ENCODE data around the gene IL24.
"Not testable (repeated sequence)": the region's sequence is repeated elsewhere in the genome, so short reads cannot be mapped to it uniquely, and the experiment has no call there.

The IL24 gene

DNA sequence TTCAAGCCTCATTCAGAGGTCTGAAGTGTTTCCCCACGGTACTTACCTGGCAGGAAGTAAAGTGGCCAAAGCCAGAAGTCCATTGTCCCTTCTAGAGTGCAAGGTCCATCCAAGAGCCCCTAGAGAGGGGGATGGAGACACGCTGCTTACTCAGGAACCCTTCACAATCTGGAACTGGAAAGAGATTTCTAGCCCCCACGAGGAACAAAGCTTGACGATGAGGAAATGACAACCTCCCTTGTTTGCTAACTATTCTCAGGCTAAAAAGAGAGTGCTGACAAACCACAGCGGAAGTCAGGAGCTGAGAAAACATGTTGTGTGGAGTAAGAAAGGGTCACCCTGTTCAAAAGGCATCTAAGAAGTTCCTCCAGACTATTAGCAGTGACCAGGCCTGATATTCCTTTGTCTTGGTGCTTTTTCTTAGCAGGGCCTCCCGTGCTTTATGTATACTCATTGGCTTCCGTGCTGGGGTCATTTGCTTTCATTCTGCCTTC, 24.6 kb downstream of the IL24 start, which contains the start of gene FCMR:
Gene FCMR, minus strand, starts transcription at position 170 of the 494 bp plus-strand sequence. Its CDS starts 87 bp downstream, at position 83.
- Histone ChIP-seq H3K9ac (ENCODE audit: low read length) (no peak within 1 kb of the TSS), H3K4me3 (ENCODE audit: low read length) (no peak within 1 kb of the TSS), H3K36me3 (ENCODE audit: control insufficient read depth, insufficient read depth, low read length, severe bottlenecking) (no peaks in the 10 kb centered on the region), H3K27me3 (replicated peaks; ENCODE audit: control insufficient read depth, insufficient read depth, low read length) (peaks cover 12% of the 10 kb centered on the region), H3K4me1 (ENCODE audit: control insufficient read depth, insufficient read depth, low read length) (no peaks in the 10 kb centered on the region), H3K9me3 (ENCODE audit: control insufficient read depth, low read length) (no peaks in the 10 kb centered on the region)
- DNase-seq (ENCODE audit: low read depth) = no peak

DNA sequence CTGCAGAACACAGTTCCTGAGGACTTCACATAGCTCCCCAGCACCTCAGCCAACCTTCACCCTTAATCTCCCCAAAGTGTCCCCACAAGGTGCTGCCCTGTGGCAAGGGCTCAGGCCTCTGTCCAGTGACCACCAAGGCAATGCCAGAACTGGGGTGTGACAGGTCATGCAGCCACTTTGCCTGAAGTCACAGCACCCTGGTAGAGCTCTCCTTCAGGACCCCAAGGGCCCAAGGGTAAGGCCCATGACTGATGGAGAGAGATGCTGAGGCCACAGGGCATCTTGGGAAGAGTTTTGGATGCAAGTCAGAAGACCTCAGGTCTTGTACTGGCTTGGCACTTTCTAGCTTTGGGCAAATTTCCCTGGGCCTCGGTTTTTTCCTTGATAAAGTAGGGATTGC, 25.3 kb downstream of the IL24 start:
- Histone ChIP-seq H3K9me3 (ENCODE audit: control insufficient read depth, low read length) (no peaks in the 10 kb centered on the region), H3K9ac (ENCODE audit: low read length) (no peak overlapping the region), H3K4me1 (ENCODE audit: control insufficient read depth, insufficient read depth, low read length) (no peaks in the 10 kb centered on the region), H3K4me3 (ENCODE audit: low read length) (no peak overlapping the region), H3K27me3 (replicated peaks; ENCODE audit: control insufficient read depth, insufficient read depth, low read length) (peaks cover 12% of the 10 kb centered on the region), H3K36me3 (ENCODE audit: control insufficient read depth, insufficient read depth, low read length, severe bottlenecking) (no peaks in the 10 kb centered on the region)
- no peak for DNase-seq (ENCODE audit: low read depth)

GRCh38 chr1:206923009-206923960, 26.0 kb downstream of the IL24 start:
- H3K9ac ChIP-seq (ENCODE audit: low read length) = no peak overlapping the region
- no peaks in the 10 kb centered on the region for H3K36me3 ChIP-seq (ENCODE audit: control insufficient read depth, insufficient read depth, low read length, severe bottlenecking)
- DNase-seq (ENCODE audit: low read depth) = no peak
- peaks cover 9% of the 10 kb centered on the region for H3K27me3 ChIP-seq (replicated peaks; ENCODE audit: control insufficient read depth, insufficient read depth, low read length)
- no peaks in the 10 kb centered on the region for H3K9me3 ChIP-seq (ENCODE audit: control insufficient read depth, low read length)
- no peaks in the 10 kb centered on the region for H3K4me1 ChIP-seq (ENCODE audit: control insufficient read depth, insufficient read depth, low read length)
- H3K4me3 ChIP-seq (ENCODE audit: low read length) = no peak overlapping the region

DNA sequence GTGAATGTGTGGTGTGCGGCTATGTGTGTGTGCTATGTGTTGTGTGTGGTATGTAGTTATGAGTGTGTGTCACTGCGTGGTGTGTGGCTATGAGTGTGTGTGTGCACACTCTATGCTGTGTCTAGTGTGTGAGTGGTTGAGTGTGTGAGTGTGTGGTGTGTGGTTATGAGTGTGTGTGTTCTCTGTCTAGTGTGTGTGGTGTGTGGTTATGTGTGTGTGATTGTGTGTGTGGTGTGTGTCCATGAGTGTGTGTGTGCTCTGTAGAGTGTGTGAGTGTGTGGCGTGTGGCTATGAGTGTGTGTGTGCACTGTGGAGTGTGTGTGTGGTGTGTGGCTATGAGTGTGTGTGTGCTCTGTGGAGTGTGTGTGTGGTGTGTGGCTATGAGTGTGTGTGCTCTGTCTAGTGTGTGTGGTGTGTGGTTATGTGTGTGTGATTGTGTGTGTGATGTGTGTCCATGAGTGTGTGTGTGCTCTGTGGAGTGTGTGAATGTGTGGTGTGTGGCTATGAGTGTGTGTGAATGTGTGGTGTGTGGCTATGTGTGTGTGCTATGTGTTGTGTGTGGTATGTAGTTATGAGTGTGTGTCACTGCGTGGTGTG, 26.8 kb downstream of the IL24 start:
- not testable (repeated sequence) for H3K4me1 ChIP-seq (ENCODE audit: control insufficient read depth, insufficient read depth, low read length); H3K4me3 ChIP-seq (ENCODE audit: low read length); H3K27me3 ChIP-seq (replicated peaks; ENCODE audit: control insufficient read depth, insufficient read depth, low read length); H3K9me3 ChIP-seq (ENCODE audit: control insufficient read depth, low read length); H3K36me3 ChIP-seq (ENCODE audit: control insufficient read depth, insufficient read depth, low read length, severe bottlenecking); DNase-seq (ENCODE audit: low read depth); H3K9ac ChIP-seq (ENCODE audit: low read length)

DNA sequence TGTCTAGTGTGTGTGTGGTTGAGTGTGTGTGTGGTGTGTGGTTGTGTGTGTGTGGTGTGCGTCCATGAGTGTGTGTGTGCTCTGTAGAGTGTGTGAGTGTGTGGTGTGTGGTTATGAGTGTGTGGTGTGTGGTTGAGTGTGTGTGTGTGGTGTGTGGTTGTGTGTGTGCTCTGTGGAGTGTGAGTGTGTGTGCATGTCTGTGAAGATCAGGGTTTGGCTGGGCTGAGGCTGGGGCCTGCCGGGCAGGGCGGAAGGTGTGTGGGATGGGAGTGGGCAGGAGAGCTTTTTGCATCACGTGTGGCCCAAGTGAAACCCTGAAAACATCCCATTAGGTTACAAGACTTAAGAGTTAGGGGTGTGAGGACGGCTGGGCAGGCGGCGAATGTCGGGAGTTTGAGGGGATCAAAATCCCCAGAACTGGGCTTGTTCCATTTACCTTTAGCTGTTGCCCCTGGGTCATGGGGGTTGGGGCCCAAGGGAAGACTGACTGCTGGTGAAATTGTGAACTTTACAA, 27.4 kb downstream of the IL24 start:
- no peak overlapping the region for H3K4me3 ChIP-seq (ENCODE audit: low read length)
- DNase-seq (ENCODE audit: low read depth) = no peak
- H3K27me3 ChIP-seq (replicated peaks; ENCODE audit: control insufficient read depth, insufficient read depth, low read length) = peaks cover 9% of the 10 kb centered on the region
- H3K9me3 ChIP-seq (ENCODE audit: control insufficient read depth, low read length) = no peaks in the 10 kb centered on the region
- H3K36me3 ChIP-seq (ENCODE audit: control insufficient read depth, insufficient read depth, low read length, severe bottlenecking) = no peaks in the 10 kb centered on the region
- no peaks in the 10 kb centered on the region for H3K4me1 ChIP-seq (ENCODE audit: control insufficient read depth, insufficient read depth, low read length)
- H3K9ac ChIP-seq (ENCODE audit: low read length) = no peak overlapping the region

- no peak for DNase-seq (ENCODE audit: low read depth)
- Histone ChIP-seq H3K27me3 (replicated peaks; ENCODE audit: control insufficient read depth, insufficient read depth, low read length) (peaks cover 9% of the 10 kb centered on the region), H3K4me3 (ENCODE audit: low read length) (no peak overlapping the region), H3K9me3 (ENCODE audit: control insufficient read depth, low read length) (no peaks in the 10 kb centered on the region), H3K36me3 (ENCODE audit: control insufficient read depth, insufficient read depth, low read length, severe bottlenecking) (no peaks in the 10 kb centered on the region), H3K4me1 (ENCODE audit: control insufficient read depth, insufficient read depth, low read length) (no peaks in the 10 kb centered on the region), H3K9ac (ENCODE audit: low read length) (no peak overlapping the region)
Observed at GRCh38 chr1:206925106-206925736, 28.0 kb downstream of the IL24 start.

- DNase-seq (ENCODE audit: low read depth) = no peak
- no peaks in the 10 kb centered on the region for H3K36me3 ChIP-seq (ENCODE audit: control insufficient read depth, insufficient read depth, low read length, severe bottlenecking)
- no peaks in the 10 kb centered on the region for H3K9me3 ChIP-seq (ENCODE audit: control insufficient read depth, low read length)
- H3K4me1 ChIP-seq (ENCODE audit: control insufficient read depth, insufficient read depth, low read length) = no peaks in the 10 kb centered on the region
- H3K27me3 ChIP-seq (replicated peaks; ENCODE audit: control insufficient read depth, insufficient read depth, low read length) = peaks cover 15% of the 10 kb centered on the region
- no peak overlapping the region for H3K9ac ChIP-seq (ENCODE audit: low read length)
- no peak overlapping the region for H3K4me3 ChIP-seq (ENCODE audit: low read length)
Observed at GRCh38 chr1:206926286-206926685, 29.0 kb downstream of the IL24 start.

DNA sequence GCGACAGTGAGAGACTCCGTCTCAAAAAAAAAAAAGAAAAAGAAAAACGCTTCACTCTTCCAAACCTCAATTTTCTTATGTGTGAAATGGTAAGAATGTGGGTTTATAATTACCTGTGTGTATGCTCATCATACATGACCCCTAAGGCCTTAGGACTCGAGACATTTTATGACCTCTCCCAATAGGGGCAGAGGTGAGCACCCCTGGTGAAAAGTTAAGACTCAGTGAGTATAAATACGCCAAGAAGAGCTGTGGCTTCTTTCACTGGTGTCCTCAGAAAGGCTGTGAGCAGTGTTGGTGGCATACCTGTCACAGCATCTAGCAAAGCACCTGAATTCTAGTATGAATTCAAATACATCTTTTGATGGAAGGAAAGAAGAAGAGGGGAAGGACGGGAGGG, 32.3 kb downstream of the IL24 start:
- Histone ChIP-seq H3K9me3 (ENCODE audit: control insufficient read depth, low read length) (no peaks in the 10 kb centered on the region), H3K4me1 (ENCODE audit: control insufficient read depth, insufficient read depth, low read length) (no peaks in the 10 kb centered on the region), H3K36me3 (ENCODE audit: control insufficient read depth, insufficient read depth, low read length, severe bottlenecking) (no peaks in the 10 kb centered on the region), H3K27me3 (replicated peaks; ENCODE audit: control insufficient read depth, insufficient read depth, low read length) (peaks cover 17% of the 10 kb centered on the region), H3K9ac (ENCODE audit: low read length) (no peak overlapping the region), H3K4me3 (ENCODE audit: low read length) (no peak overlapping the region)
- DNase-seq (ENCODE audit: low read depth) = no peak

GRCh38 chr1:206930210-206930798, 33.1 kb downstream of the IL24 start:
- no peak overlapping the region for H3K9ac ChIP-seq (ENCODE audit: low read length)
- DNase-seq (ENCODE audit: low read depth) = no peak
- no peak overlapping the region for H3K4me3 ChIP-seq (ENCODE audit: low read length)
- H3K36me3 ChIP-seq (ENCODE audit: control insufficient read depth, insufficient read depth, low read length, severe bottlenecking) = no peaks in the 10 kb centered on the region
- H3K9me3 ChIP-seq (ENCODE audit: control insufficient read depth, low read length) = no peaks in the 10 kb centered on the region
- H3K27me3 ChIP-seq (replicated peaks; ENCODE audit: control insufficient read depth, insufficient read depth, low read length) = peaks cover 22% of the 10 kb centered on the region
- no peaks in the 10 kb centered on the region for H3K4me1 ChIP-seq (ENCODE audit: control insufficient read depth, insufficient read depth, low read length)

GRCh38 chr1:206931709-206932108, 34.5 kb downstream of the IL24 start:
- no peaks in the 10 kb centered on the region for H3K36me3 ChIP-seq (ENCODE audit: control insufficient read depth, insufficient read depth, low read length, severe bottlenecking)
- no peak for DNase-seq (ENCODE audit: low read depth)
- H3K4me3 ChIP-seq (ENCODE audit: low read length) = no peak overlapping the region
- no peaks in the 10 kb centered on the region for H3K4me1 ChIP-seq (ENCODE audit: control insufficient read depth, insufficient read depth, low read length)
- H3K9me3 ChIP-seq (ENCODE audit: control insufficient read depth, low read length) = no peaks in the 10 kb centered on the region
- peaks cover 34% of the 10 kb centered on the region for H3K27me3 ChIP-seq (replicated peaks; ENCODE audit: control insufficient read depth, insufficient read depth, low read length)
- H3K9ac ChIP-seq (ENCODE audit: low read length) = no peak overlapping the region

GRCh38 chr1:206932177-206932576, 34.9 kb downstream of the IL24 start:
- Histone ChIP-seq H3K36me3 (ENCODE audit: control insufficient read depth, insufficient read depth, low read length, severe bottlenecking) (no peaks in the 10 kb centered on the region), H3K9ac (ENCODE audit: low read length) (no peak overlapping the region), H3K9me3 (ENCODE audit: control insufficient read depth, low read length) (no peaks in the 10 kb centered on the region), H3K27me3 (replicated peaks; ENCODE audit: control insufficient read depth, insufficient read depth, low read length) (peaks cover 34% of the 10 kb centered on the region), H3K4me3 (ENCODE audit: low read length) (no peak overlapping the region), H3K4me1 (ENCODE audit: control insufficient read depth, insufficient read depth, low read length) (no peaks in the 10 kb centered on the region)
- DNase-seq (ENCODE audit: low read depth) = no peak

All from adipocyte (in vitro differentiated cells).